ENCODE data around the gene AKT1S1. TPM values are rescaled to one million over a fixed set of nuclear protein-coding genes. Genes with fewer than 3 reads are reported as not detected.

AKT1S1 gene
- total RNA-seq, 1 donor from 2014 or later, result 116 TPM

DNA sequence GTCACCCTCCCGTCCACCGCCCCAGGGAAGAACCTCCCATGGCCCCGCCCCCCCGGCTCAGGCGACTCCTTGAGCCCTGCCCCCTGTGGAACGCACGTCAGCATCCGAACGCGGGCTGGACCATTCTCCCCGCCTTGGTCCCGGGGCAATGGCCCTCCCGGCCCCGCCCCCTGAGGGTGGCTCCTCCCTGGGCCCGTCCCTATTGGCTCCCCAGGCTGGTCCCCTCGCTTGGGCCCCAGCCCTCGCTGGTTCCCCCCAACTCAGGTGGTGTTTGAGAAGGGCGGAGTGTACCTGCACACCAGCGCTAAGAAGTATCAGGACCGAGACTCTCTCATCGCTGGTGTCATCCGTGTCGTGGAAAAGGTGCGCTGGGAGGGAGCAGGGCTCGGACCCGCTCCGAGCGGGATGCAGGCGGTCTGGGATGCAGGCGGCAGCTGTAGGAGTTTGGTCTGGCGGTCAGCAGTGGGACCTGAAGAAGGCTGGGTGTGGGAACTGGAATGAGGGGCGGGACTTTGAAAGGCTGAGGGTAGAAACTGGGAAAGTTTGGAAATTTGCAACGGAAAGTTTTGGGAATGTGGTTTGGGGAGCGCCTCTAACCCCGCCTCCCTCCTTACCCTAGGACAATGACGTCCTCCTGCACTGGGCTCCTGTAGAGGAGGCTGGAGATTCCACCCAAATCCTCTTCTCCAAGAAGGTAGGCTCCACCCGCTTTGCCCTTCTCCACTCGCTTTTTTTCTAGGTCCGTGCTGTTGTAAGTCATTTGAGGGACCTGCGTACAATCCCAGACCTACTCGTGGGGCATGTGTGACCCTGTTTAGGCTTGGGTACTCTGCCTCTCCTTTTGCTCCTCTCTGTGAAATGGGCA, 956 bp upstream of the AKT1S1 start:
- DNase-seq (ENCODE audit: low read depth) (peak; percentile 91), FAIRE-seq (no peak)
- Histone ChIP-seq H3K9ac (ENCODE audit: low read length) (peak overlapping the region; percentile 99), H3K27ac (ENCODE audit: low read depth, low read length) (peak overlapping the region; percentile 100), H4K20me1 (ENCODE audit: insufficient read depth, low read length) (peaks cover 5% of the 10 kb centered on the region), H3K4me2 (ENCODE audit: low read length) (peak overlapping the region; percentile 93), H3K36me3 (ENCODE audit: insufficient read depth, low read length) (peaks cover 5% of the 10 kb centered on the region), H3K27me3 (ENCODE audit: insufficient read depth, low read length) (no peaks in the 10 kb centered on the region), H3K4me1 (ENCODE audit: insufficient read depth, low read length) (peaks cover 20% of the 10 kb centered on the region), H3K79me2 (ENCODE audit: insufficient read depth, low read length) (peaks cover 41% of the 10 kb centered on the region), H2AFZ (ENCODE audit: low read depth, low read length) (peak overlapping the region; percentile 84), H3K9me3 (ENCODE audit: insufficient read depth, low read depth, low read length) (peaks cover 6% of the 10 kb centered on the region), H3K4me3 (ENCODE audit: insufficient read depth, low read depth, low read length) (peak overlapping the region; percentile 88)
- Mint-ChIP-seq H3K4me1 (ENCODE audit: low read depth, unreplicated experiment) (peaks cover 3% of the 10 kb centered on the region), H3K4me3 (ENCODE audit: unreplicated experiment) (no peak overlapping the region), H3K27ac (ENCODE audit: unreplicated experiment) (no peak overlapping the region), H3K36me3 (ENCODE audit: low read depth, unreplicated experiment) (peaks cover 16% of the 10 kb centered on the region), H3K27me3 (ENCODE audit: low read depth, unreplicated experiment) (no peaks in the 10 kb centered on the region), H3K9me3 (ENCODE audit: unreplicated experiment) (no peaks in the 10 kb centered on the region)
- no peak for TF ChIP-seq EZH2 (IDR thresholded peaks at IDR 0.05; ENCODE audit: insufficient read depth, low read length)
- TF ChIP-seq CTCF (IDR thresholded peaks at IDR 0.05; ENCODE audit: insufficient read depth, low read depth, low read length), result no peak

GRCh38 chr19:49876422-49877019, 634 bp downstream of the AKT1S1 start:
- TF ChIP-seq CTCF (IDR thresholded peaks at IDR 0.05; ENCODE audit: insufficient read depth, low read depth, low read length) (no peak), EZH2 (IDR thresholded peaks at IDR 0.05; ENCODE audit: insufficient read depth, low read length) (no peak)
- peaks cover 3% of the 10 kb centered on the region for H3K4me1 Mint-ChIP-seq (ENCODE audit: low read depth, unreplicated experiment)
- Histone ChIP-seq H3K4me1 (ENCODE audit: insufficient read depth, low read length) (peaks cover 20% of the 10 kb centered on the region), H3K9me3 (ENCODE audit: insufficient read depth, low read depth, low read length) (no peaks in the 10 kb centered on the region), H3K79me2 (ENCODE audit: insufficient read depth, low read length) (peaks cover 51% of the 10 kb centered on the region), H3K27ac (ENCODE audit: low read depth, low read length) (peak overlapping the region; percentile 100), H2AFZ (ENCODE audit: low read depth, low read length) (peak overlapping the region; percentile 95), H3K9ac (ENCODE audit: low read length) (peak overlapping the region; percentile 99), H3K4me2 (ENCODE audit: low read length) (peak overlapping the region; percentile 93), H3K27me3 (ENCODE audit: insufficient read depth, low read length) (no peaks in the 10 kb centered on the region), H3K4me3 (ENCODE audit: insufficient read depth, low read depth, low read length) (peak overlapping the region; percentile 88), H3K36me3 (ENCODE audit: insufficient read depth, low read length) (no peaks in the 10 kb centered on the region), H4K20me1 (ENCODE audit: insufficient read depth, low read length) (peaks cover 5% of the 10 kb centered on the region)
- no peaks in the 10 kb centered on the region for H3K27me3 Mint-ChIP-seq (ENCODE audit: low read depth, unreplicated experiment)
- FAIRE-seq (peak; percentile 34), DNase-seq (ENCODE audit: low read depth) (peak; percentile 96)
- H3K4me3 Mint-ChIP-seq (ENCODE audit: unreplicated experiment), result no peak overlapping the region
- H3K36me3 Mint-ChIP-seq (ENCODE audit: low read depth, unreplicated experiment), result peaks cover 14% of the 10 kb centered on the region
- H3K27ac Mint-ChIP-seq (ENCODE audit: unreplicated experiment), result no peak overlapping the region
- H3K9me3 Mint-ChIP-seq (ENCODE audit: unreplicated experiment), result no peaks in the 10 kb centered on the region
